ENCODE measurements around the gene SPTBN2.

Gene SPTBN2

DNA sequence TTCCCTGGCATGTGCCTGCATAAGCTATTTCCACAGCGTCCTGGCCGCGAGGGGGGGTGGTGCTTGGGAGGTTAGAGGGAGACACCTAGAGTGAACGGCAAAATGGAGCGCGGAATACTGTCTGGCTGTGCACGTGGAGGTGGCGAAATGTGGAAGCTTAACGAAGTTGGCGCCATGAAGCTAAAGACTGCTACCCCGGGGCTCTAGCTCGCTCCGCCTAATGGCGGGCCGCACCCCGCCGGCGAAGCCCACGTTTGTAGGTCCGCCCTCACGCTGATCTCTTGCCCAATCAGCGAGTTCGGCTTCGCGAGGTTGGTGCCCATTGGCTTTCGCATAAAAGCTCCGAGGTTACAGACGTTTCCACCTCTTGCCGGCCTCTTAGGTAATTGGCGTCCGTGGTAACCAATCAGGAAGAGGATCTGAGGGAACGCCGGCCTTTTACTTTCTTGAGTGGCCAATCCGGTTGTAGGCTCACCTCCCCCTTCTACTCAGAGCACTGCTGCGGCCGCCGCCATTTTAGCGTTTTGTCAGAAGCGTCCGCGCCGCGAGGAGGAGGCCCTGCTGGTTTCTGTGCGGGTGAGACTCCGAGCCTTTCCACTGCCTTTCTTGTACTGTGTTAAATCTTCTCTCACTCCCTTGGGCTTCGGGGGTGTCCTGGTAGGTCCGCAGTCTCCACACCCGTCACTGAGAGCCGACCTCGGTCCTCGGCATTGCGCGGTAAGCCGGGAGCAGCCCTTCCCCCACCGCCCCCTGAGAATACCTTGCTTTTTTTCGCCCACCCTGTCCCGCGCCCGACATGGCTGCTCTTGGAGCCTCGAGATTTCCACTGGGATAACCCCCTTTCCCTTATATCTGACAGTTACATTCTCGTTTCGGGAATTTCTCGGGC lies 90.6 kb downstream of the SPTBN2 start, which contains the start of gene RBM4 (continued):
- TF ChIP-seq, protein P1, sequence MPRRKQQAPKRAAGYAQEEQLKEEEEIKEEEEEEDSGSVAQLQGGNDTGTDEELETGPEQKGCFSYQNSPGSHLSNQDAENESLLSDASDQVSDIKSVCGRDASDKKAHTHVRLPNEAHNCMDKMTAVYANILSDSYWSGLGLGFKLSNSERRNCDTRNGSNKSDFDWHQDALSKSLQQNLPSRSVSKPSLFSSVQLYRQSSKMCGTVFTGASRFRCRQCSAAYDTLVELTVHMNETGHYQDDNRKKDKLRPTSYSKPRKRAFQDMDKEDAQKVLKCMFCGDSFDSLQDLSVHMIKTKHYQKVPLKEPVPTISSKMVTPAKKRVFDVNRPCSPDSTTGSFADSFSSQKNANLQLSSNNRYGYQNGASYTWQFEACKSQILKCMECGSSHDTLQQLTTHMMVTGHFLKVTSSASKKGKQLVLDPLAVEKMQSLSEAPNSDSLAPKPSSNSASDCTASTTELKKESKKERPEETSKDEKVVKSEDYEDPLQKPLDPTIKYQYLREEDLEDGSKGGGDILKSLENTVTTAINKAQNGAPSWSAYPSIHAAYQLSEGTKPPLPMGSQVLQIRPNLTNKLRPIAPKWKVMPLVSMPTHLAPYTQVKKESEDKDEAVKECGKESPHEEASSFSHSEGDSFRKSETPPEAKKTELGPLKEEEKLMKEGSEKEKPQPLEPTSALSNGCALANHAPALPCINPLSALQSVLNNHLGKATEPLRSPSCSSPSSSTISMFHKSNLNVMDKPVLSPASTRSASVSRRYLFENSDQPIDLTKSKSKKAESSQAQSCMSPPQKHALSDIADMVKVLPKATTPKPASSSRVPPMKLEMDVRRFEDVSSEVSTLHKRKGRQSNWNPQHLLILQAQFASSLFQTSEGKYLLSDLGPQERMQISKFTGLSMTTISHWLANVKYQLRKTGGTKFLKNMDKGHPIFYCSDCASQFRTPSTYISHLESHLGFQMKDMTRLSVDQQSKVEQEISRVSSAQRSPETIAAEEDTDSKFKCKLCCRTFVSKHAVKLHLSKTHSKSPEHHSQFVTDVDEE (CRISPR knock-in tag; IDR thresholded peaks at IDR 0.05), result no peak
- TF ChIP-seq ZNF8 (CRISPR knock-in tag; IDR thresholded peaks at IDR 0.05), result no peak
- no peak for TF ChIP-seq PPARA (CRISPR knock-in tag; IDR thresholded peaks at IDR 0.05; ENCODE audit: borderline replicate concordance)
- TF ChIP-seq ESRRG (CRISPR knock-in tag; IDR thresholded peaks at IDR 0.05), result no peak
- TF ChIP-seq, protein P2, sequence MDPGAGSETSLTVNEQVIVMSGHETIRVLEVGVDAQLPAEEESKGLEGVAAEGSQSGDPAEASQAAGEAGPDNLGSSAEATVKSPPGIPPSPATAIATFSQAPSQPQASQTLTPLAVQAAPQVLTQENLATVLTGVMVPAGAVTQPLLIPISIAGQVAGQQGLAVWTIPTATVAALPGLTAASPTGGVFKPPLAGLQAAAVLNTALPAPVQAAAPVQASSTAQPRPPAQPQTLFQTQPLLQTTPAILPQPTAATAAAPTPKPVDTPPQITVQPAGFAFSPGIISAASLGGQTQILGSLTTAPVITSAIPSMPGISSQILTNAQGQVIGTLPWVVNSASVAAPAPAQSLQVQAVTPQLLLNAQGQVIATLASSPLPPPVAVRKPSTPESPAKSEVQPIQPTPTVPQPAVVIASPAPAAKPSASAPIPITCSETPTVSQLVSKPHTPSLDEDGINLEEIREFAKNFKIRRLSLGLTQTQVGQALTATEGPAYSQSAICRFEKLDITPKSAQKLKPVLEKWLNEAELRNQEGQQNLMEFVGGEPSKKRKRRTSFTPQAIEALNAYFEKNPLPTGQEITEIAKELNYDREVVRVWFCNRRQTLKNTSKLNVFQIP (CRISPR knock-in tag; IDR thresholded peaks at IDR 0.05; ENCODE audit: borderline replicate concordance, low read depth), result no peak
- no peak for TF ChIP-seq RARB (CRISPR knock-in tag; IDR thresholded peaks at IDR 0.05)
- TF ChIP-seq BACH2 (CRISPR knock-in tag; IDR thresholded peaks at IDR 0.05; ENCODE audit: borderline replicate concordance), result no peak
- TF ChIP-seq TOX (CRISPR knock-in tag; IDR thresholded peaks at IDR 0.05; ENCODE audit: borderline replicate concordance), result no peak
- TF ChIP-seq, protein P3, sequence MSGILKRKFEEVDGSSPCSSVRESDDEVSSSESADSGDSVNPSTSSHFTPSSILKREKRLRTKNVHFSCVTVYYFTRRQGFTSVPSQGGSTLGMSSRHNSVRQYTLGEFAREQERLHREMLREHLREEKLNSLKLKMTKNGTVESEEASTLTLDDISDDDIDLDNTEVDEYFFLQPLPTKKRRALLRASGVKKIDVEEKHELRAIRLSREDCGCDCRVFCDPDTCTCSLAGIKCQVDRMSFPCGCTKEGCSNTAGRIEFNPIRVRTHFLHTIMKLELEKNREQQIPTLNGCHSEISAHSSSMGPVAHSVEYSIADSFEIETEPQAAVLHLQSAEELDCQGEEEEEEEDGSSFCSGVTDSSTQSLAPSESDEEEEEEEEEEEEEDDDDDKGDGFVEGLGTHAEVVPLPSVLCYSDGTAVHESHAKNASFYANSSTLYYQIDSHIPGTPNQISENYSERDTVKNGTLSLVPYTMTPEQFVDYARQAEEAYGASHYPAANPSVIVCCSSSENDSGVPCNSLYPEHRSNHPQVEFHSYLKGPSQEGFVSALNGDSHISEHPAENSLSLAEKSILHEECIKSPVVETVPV (CRISPR knock-in tag; IDR thresholded peaks at IDR 0.05), result no peak

DNA sequence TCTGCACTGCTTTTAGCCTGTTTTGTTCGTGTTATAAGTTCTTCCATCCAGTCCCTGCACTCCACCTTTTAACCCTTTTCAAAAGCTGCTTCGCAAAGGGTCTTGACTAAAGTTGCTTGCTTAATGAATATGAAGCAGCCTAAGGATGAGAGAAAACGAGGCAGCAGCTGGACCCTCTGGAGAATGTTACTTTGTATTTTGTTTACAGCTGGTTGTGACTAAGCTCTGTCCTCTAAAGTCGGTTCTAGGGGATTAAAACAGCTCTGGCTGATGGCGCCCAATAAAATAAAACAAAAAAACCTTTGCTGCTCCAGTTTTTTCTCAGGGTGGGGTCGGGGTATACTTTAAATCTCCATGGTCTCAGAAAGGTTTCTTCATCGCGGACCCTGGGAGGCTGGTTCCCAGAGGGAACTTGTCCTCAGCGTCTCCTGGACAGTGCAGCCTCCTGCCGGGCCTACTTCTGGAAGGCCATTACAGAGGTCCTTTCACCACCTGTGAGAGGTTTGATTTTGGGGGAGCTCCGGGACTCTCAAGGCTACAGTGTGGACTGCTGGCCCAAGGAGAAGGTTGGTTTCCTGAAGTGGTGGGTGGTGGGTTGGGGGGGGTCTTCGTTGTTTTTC lies 91.3 kb downstream of the SPTBN2 start:
- peak; percentile 14 for ATAC-seq
- TF ChIP-seq, protein P3 (CRISPR knock-in tag; IDR thresholded peaks at IDR 0.05), result no peak
- no peak for TF ChIP-seq ZNF565 (CRISPR knock-in tag; conservative IDR thresholded peaks at IDR 0.05; ENCODE audit: low read depth)
- no peak for TF ChIP-seq ZC3H10 (CRISPR knock-in tag; IDR thresholded peaks at IDR 0.05)
- TF ChIP-seq ZFP3 (CRISPR knock-in tag; IDR thresholded peaks at IDR 0.05), result no peak; the same call in 1 of the 2 replicates
- no peak for TF ChIP-seq TCF4 (CRISPR knock-in tag; IDR thresholded peaks at IDR 0.05; ENCODE audit: borderline replicate concordance)
- TF ChIP-seq, protein P4, sequence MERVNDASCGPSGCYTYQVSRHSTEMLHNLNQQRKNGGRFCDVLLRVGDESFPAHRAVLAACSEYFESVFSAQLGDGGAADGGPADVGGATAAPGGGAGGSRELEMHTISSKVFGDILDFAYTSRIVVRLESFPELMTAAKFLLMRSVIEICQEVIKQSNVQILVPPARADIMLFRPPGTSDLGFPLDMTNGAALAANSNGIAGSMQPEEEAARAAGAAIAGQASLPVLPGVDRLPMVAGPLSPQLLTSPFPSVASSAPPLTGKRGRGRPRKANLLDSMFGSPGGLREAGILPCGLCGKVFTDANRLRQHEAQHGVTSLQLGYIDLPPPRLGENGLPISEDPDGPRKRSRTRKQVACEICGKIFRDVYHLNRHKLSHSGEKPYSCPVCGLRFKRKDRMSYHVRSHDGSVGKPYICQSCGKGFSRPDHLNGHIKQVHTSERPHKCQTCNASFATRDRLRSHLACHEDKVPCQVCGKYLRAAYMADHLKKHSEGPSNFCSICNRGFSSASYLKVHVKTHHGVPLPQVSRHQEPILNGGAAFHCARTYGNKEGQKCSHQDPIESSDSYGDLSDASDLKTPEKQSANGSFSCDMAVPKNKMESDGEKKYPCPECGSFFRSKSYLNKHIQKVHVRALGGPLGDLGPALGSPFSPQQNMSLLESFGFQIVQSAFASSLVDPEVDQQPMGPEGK (CRISPR knock-in tag; IDR thresholded peaks at IDR 0.05; ENCODE audit: borderline replicate concordance), result no peak
- TF ChIP-seq SNAI2 (CRISPR knock-in tag; IDR thresholded peaks at IDR 0.05), result no peak
- TF ChIP-seq, protein P1 (CRISPR knock-in tag; IDR thresholded peaks at IDR 0.05), result no peak
- no peak for TF ChIP-seq GLIS3 (CRISPR knock-in tag; IDR thresholded peaks at IDR 0.05)
